ENCODE measurements around the gene DNLZ.

DNA sequence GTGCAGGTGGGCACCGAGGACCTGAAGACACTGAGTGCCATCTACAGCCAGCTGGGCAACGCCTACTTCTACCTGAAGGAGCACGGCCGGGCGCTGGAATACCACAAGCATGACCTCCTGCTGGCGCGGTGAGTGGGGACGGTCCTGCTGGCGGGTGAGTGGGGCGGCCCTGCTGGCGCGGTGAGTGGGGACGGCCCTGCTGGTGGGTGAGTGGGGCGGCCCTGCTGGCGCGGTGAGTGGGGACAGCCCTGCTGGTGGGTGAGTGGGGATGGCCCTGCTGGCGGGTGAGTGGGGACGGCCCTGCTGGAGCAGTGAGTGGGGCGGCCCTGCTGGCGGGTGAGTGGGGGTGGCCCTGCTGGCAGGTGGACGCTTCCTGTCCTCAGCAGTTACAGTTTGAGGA lies 29.0 kb downstream of the DNLZ start:
- TF ChIP-seq, protein P1, sequence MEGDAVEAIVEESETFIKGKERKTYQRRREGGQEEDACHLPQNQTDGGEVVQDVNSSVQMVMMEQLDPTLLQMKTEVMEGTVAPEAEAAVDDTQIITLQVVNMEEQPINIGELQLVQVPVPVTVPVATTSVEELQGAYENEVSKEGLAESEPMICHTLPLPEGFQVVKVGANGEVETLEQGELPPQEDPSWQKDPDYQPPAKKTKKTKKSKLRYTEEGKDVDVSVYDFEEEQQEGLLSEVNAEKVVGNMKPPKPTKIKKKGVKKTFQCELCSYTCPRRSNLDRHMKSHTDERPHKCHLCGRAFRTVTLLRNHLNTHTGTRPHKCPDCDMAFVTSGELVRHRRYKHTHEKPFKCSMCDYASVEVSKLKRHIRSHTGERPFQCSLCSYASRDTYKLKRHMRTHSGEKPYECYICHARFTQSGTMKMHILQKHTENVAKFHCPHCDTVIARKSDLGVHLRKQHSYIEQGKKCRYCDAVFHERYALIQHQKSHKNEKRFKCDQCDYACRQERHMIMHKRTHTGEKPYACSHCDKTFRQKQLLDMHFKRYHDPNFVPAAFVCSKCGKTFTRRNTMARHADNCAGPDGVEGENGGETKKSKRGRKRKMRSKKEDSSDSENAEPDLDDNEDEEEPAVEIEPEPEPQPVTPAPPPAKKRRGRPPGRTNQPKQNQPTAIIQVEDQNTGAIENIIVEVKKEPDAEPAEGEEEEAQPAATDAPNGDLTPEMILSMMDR (conservative IDR thresholded peaks at IDR 0.05; ENCODE audit: low read depth, low read length), result no peak
- TF ChIP-seq POLR2A (IDR thresholded peaks at IDR 0.05; ENCODE audit: low read depth, low read length) (no peak), MAFK (IDR thresholded peaks at IDR 0.05; ENCODE audit: low read depth, low read length) (no peak), RFX5 (IDR thresholded peaks at IDR 0.05; ENCODE audit: low read depth, low read length) (no peak), CEBPB (IDR thresholded peaks at IDR 0.05; ENCODE audit: low read depth, low read length) (no peak), RCOR1 (IDR thresholded peaks at IDR 0.05; ENCODE audit: insufficient replicate concordance, low read length) (no peak), BHLHE40 (IDR thresholded peaks at IDR 0.05; ENCODE audit: low read depth, low read length) (no peak), FOS (IDR thresholded peaks at IDR 0.05; ENCODE audit: low read depth, low read length) (no peak), NFE2L2 (IDR thresholded peaks at IDR 0.05; ENCODE audit: low read depth, low read length) (no peak)
